NCI-H446 (cell line): Measurements from ENCODE around the gene SHMT1.
"Not testable (repeated sequence)": the region's sequence is repeated elsewhere in the genome, so short reads cannot be mapped to it uniquely, and the experiment has no call there.

Experiments
- DNase-seq, 2 experiments: peaks; one replicate each; lab custom pipeline; 2025; lab: John Stamatoyannopoulos, UW

Gene SHMT1

GRCh38 chr17:18378205-18378505, 14.8 kb upstream of the SHMT1 start:
- DNase-seq: no peak

GRCh38 chr17:18377437-18378204, 14.3 kb upstream of the SHMT1 start, which contains the start of gene EVPLL:
Gene EVPLL, plus strand, starts transcription at chr17:18377778. Its CDS starts 3,160 bp downstream, at chr17:18380938.
- DNase-seq: peak in 1 of 2 experiments; percentile 35

- DNase-seq: no peak
Measured at GRCh38 chr17:18374216-18374615, 10.9 kb upstream of the SHMT1 start.

GRCh38 chr17:18373181-18373580, 9.8 kb upstream of the SHMT1 start:
- DNase-seq: not testable (repeated sequence)

- no peak for DNase-seq
Measured at GRCh38 chr17:18371455-18371854, 8.1 kb upstream of the SHMT1 start.

- DNase-seq: no peak
Measured at GRCh38 chr17:18370761-18371160, 7.4 kb upstream of the SHMT1 start.

- DNase-seq: no peak
Measured at GRCh38 chr17:18368946-18369345, 5.6 kb upstream of the SHMT1 start.

GRCh38 chr17:18364166-18364565, 816 bp upstream of the SHMT1 start:
- DNase-seq: no peak

- peak in 1 of 2 experiments; percentile 20 for DNase-seq
Measured at GRCh38 chr17:18362698-18363100, 651 bp downstream of the SHMT1 start.

GRCh38 chr17:18361837-18362697, 1.3 kb downstream of the SHMT1 start:
- no peak for DNase-seq

- no peak for DNase-seq
Measured at GRCh38 chr17:18360518-18360917, 2.8 kb downstream of the SHMT1 start.

GRCh38 chr17:18356624-18357023, 6.7 kb downstream of the SHMT1 start:
- no peak for DNase-seq

- DNase-seq: no peak
Measured at GRCh38 chr17:18353541-18353940, 9.8 kb downstream of the SHMT1 start.

GRCh38 chr17:18344021-18344420, 19.3 kb downstream of the SHMT1 start:
- no peak for DNase-seq

GRCh38 chr17:18339933-18340332, 23.4 kb downstream of the SHMT1 start:
- DNase-seq: no peak

GRCh38 chr17:18338158-18338557, 25.2 kb downstream of the SHMT1 start:
- DNase-seq: not testable (repeated sequence)

- DNase-seq: no peak
Measured at GRCh38 chr17:18332909-18333489, 30.4 kb downstream of the SHMT1 start.

GRCh38 chr17:18331879-18332278, 31.5 kb downstream of the SHMT1 start:
- no peak for DNase-seq

- no peak for DNase-seq
Measured at GRCh38 chr17:18328643-18329204, 34.6 kb downstream of the SHMT1 start.

- no peak for DNase-seq
Measured at GRCh38 chr17:18327556-18327955, 35.8 kb downstream of the SHMT1 start.

- DNase-seq: no peak
Measured at GRCh38 chr17:18327093-18327492, 36.3 kb downstream of the SHMT1 start.

- DNase-seq: no peak
Measured at GRCh38 chr17:18326572-18326971, 36.8 kb downstream of the SHMT1 start.

GRCh38 chr17:18326039-18326438, 37.3 kb downstream of the SHMT1 start:
- DNase-seq: no peak
